Endothelial cell of umbilical vein (primary cell): Measurements from ENCODE around the gene FAM53A. TPM values are rescaled to one million over a fixed set of nuclear protein-coding genes. Genes with fewer than 3 reads are reported as not detected.
A peak's percentile ranks its signal among the peaks of the same experiment; 100 is the strongest.

Experiments
- BruUV-seq: library from RNA; stranded (reverse); fragments of 400-500 nt; replicated peaks from 2 replicates; lab custom pipeline; 2021; lab: Mats Ljungman, UMichigan
- CTCF ChIA-PET: fragments of 300-600, 350-600 bp; sonication (Branson Sonifier 250); formaldehyde crosslinking; loops from one replicate; lab custom pipeline; 2021; ENCODE audit warnings: antibody characterized with exemption, inconsistent platforms; lab: Charles Lee
- POLR2A ChIA-PET: fragments of 300-600, 350-600 bp; sonication (Branson Sonifier 250); formaldehyde crosslinking; loops from one replicate; lab custom pipeline; 2021; ENCODE audit warnings: antibody characterized with exemption, inconsistent platforms; lab: Charles Lee
- DNase-seq: peaks from one replicate; pipeline ENCODE4 v3.0.0-alpha.2; 2011; ENCODE audit warnings: low read depth, low spot score
- FAIRE-seq: peaks from 2 replicates; lab custom pipeline; 2011; peaks lifted over from hg19 to GRCh38; lab: Jason Lieb, UNC
- H2AFZ ChIP-seq: 2 replicates; pipeline ENCODE4 v1.6.0; 2012; ENCODE audit warnings: low read depth, low read length, control low read depth, inconsistent platforms
- H3K27ac ChIP-seq: 2 replicates; pipeline ENCODE4 v1.5.1; 2011; ENCODE audit warnings: low read depth, mild to moderate bottlenecking, control low read depth, low read length, moderate library complexity; ENCODE audit not compliant: insufficient read depth
- H3K27me3 ChIP-seq, 2 experiments: 2 replicates each; pipeline versions ENCODE4 v1.6.0 to v1.6.1; 2011; ENCODE audit warnings: low read length in 2 of 2, mixed read lengths in 1 of 2; ENCODE audit not compliant: control insufficient read depth in 2 of 2, insufficient read depth in 2 of 2
- H3K36me3 ChIP-seq, 2 experiments: 2 replicates in 1 of 2; 3 replicates in 1 of 2; pipeline ENCODE4 v1.5.1; 2011; ENCODE audit warnings: low read length in 2 of 2, mild to moderate bottlenecking in 1 of 2, moderate library complexity in 1 of 2; ENCODE audit not compliant: control insufficient read depth in 2 of 2, insufficient read depth in 2 of 2; ENCODE audit errors: extremely low read depth in 1 of 2
- H3K4me1 ChIP-seq: 3 replicates; pipeline ENCODE4 v1.5.1; 2011; ENCODE audit warnings: mild to moderate bottlenecking, low read length; ENCODE audit not compliant: control insufficient read depth, insufficient read depth; ENCODE audit errors: extremely low read depth
- H3K4me2 ChIP-seq: 2 replicates; pipeline ENCODE4 v1.6.1; 2011; ENCODE audit warnings: low read length, control low read depth, mixed read lengths; ENCODE audit not compliant: insufficient read depth
- H3K4me3 ChIP-seq, 3 experiments: fragments of 200-600 bp in 1 of 3; sonication (generic), shearing (Covaris generic) in 1 of 3; replicated peaks in 1 of 3; 2 replicates each; pipeline ENCODE4 v1.5.1; 2011 to 2016; ENCODE audit warnings: control low read depth in 3 of 3, low read length in 3 of 3, mild to moderate bottlenecking in 2 of 3, inconsistent platforms in 1 of 3, low read depth in 1 of 3, moderate library complexity in 1 of 3; ENCODE audit not compliant: insufficient read depth in 1 of 3
- H3K79me2 ChIP-seq: 2 replicates; pipeline ENCODE4 v1.6.0; 2012; ENCODE audit warnings: low read length, inconsistent platforms; ENCODE audit not compliant: control insufficient read depth, insufficient read depth
- H3K9ac ChIP-seq: replicated peaks from 2 replicates; pipeline ENCODE3; 2011; ENCODE audit warnings: low read length, control low read depth; ENCODE audit not compliant: insufficient read depth; ENCODE audit errors: extremely low read depth
- H3K9me1 ChIP-seq: replicated peaks from 3 replicates; pipeline ENCODE4 v1.6.0; 2011; ENCODE audit warnings: mild to moderate bottlenecking, low read length; ENCODE audit not compliant: control insufficient read depth, insufficient read depth; ENCODE audit errors: extremely low read depth
- H3K9me3 ChIP-seq: replicated peaks from 2 replicates; pipeline ENCODE4 v1.5.1; 2012; ENCODE audit warnings: low read length, inconsistent platforms; ENCODE audit not compliant: control insufficient read depth, insufficient read depth
- H4K20me1 ChIP-seq: replicated peaks from 2 replicates; pipeline ENCODE3; 2011; ENCODE audit warnings: mild to moderate bottlenecking, low read length; ENCODE audit not compliant: control insufficient read depth, insufficient read depth; ENCODE audit errors: extremely low read depth
- CTCF ChIP-seq, 2 donors: IDR thresholded peaks; 1 replicate in 1 of 2; 2 replicates in 1 of 2; pipeline ENCODE4 v1.5.1; 2011; ENCODE audit warnings: low read length in 2 of 2, mild to moderate bottlenecking in 2 of 2, moderate library complexity in 2 of 2, control low read depth in 1 of 2, inconsistent platforms in 1 of 2, low read depth in 1 of 2; ENCODE audit not compliant: insufficient read depth in 1 of 2; ENCODE audit errors: extremely low read depth in 1 of 2
- EZH2 ChIP-seq: IDR thresholded peaks from 2 replicates; pipeline ENCODE4 v1.6.1; 2012; ENCODE audit warnings: borderline replicate concordance, low read depth, mild to moderate bottlenecking, moderate library complexity, low read length, inconsistent platforms; ENCODE audit not compliant: severe bottlenecking
- FOS ChIP-seq: IDR thresholded peaks from 2 replicates; pipeline ENCODE4 v1.6.1; 2011; ENCODE audit warnings: mild to moderate bottlenecking, low read length, moderate library complexity, borderline replicate concordance; ENCODE audit not compliant: insufficient read depth
- GATA2 ChIP-seq: IDR thresholded peaks from 2 replicates; pipeline ENCODE4 v1.7.0; 2011; ENCODE audit warnings: low read depth, mild to moderate bottlenecking, moderate library complexity, mixed read lengths, low read length; ENCODE audit not compliant: insufficient read length, insufficient read depth
- JUN ChIP-seq: IDR thresholded peaks from 2 replicates; pipeline ENCODE4 v1.6.1; 2011; ENCODE audit warnings: borderline replicate concordance, low read depth; ENCODE audit not compliant: insufficient read length, insufficient read depth
- MAX ChIP-seq: IDR thresholded peaks from 2 replicates; pipeline ENCODE4 v1.6.1; 2011; ENCODE audit not compliant: insufficient read depth, insufficient read length
- MYC ChIP-seq: IDR thresholded peaks from one replicate; pipeline ENCODE4 v1.6.1; 2011; ENCODE audit warnings: mild to moderate bottlenecking, low read depth, low read length
- POLR2A ChIP-seq: IDR thresholded peaks from 2 replicates; pipeline ENCODE4 v1.6.1; 2012; ENCODE audit warnings: low read depth, mild to moderate bottlenecking, control low read depth, low read length
- POLR2AphosphoS5 ChIP-seq: IDR thresholded peaks from 2 replicates; pipeline ENCODE4 v1.6.1; 2012; ENCODE audit warnings: low read depth, mild to moderate bottlenecking, control low read depth, low read length, moderate library complexity; ENCODE audit not compliant: insufficient read depth
- dilution Hi-C: fragments of 300-500 bp; cut with MboI; formaldehyde crosslinking; loops from one replicate; pipeline ENCODE4 v1.15.0; 2019; ENCODE audit warnings: low sequenced_read_pairs; ENCODE audit not compliant: extremely low pct_ligation_motif_present
- intact Hi-C: fragments of 100-400 bp; cut with micrococcal nuclease; formaldehyde crosslinking; loops from one replicate; pipeline ENCODE4 v1.10.0; 2022
- polyA plus RNA-seq, 4 experiments: library from polyadenylated mRNA; depleted of rRNA in 3 of 4; stranded (reverse) in 3 of 4; unstranded in 1 of 4; fragments of >200 nt; gene quantifications; 2 replicates each; pipeline versions ENCODE4 v1.2.1 to v1.2.3, GENCODE V29; 2011 to 2012; ENCODE audit warnings: missing spikeins in 1 of 4
- total RNA-seq: library from RNA; stranded (reverse); gene quantifications from 2 replicates; pipeline ENCODE4 v1.2.3, GENCODE V29; 2021

FAM53A gene
- total and polyA plus RNA-seq, 2 donors (not counting 3 experiments of a cell fraction or from before 2014, with no cell fraction given): 1.3 to 1.7 TPM

GRCh38 chr4:1686440-1687036 is 2.4 kb upstream of the FAM53A start:
- POLR2A ChIA-PET: no interaction called here

More at GRCh38 chr4:1686440-1687036, 2.4 kb upstream of the FAM53A start:
- DNase-seq (no peak), FAIRE-seq (no peak)
- H3K4me1 ChIP-seq: peaks cover 10% of the 10 kb centered on the region
- H3K9me3 ChIP-seq: no peaks in the 10 kb centered on the region
- H3K4me2 ChIP-seq: no peak overlapping the region
- dilution Hi-C loops (no loop called here), intact Hi-C loops (no loop called here)
- no peaks in the 10 kb centered on the region for H3K9me1 ChIP-seq
- no peaks in the 10 kb centered on the region for H4K20me1 ChIP-seq
- TF ChIP-seq GATA2 (no peak), CTCF (IDR thresholded peaks at IDR 0.05; ENCODE audit: extremely low read depth in 1 of 2, insufficient read depth in 1 of 2, low read depth in 1 of 2, low read length in 2 of 2) (no peak), POLR2A (no peak), POLR2AphosphoS5 (no peak), EZH2 (no peak), MAX (no peak), JUN (no peak), FOS (no peak), MYC (no peak)
- CTCF ChIA-PET: no interaction called here
- no peak overlapping the region for H3K27ac ChIP-seq
- H2AFZ ChIP-seq: no peak overlapping the region
- no peaks in the 10 kb centered on the region for H3K27me3 ChIP-seq
- no peak overlapping the region for H3K4me3 ChIP-seq
- H3K9ac ChIP-seq: no peak overlapping the region
- peaks cover 3 to 11% of the 10 kb centered on the region in 2 experiments for H3K36me3 ChIP-seq
- H3K79me2 ChIP-seq: no peaks in the 10 kb centered on the region
- TSS peak; percentile 2 for BruUV-seq
